SHP77 (cell line): ENCODE measurements around the gene ST7L.

Experiments
- DNase-seq, 2 experiments: peaks; one replicate each; lab custom pipeline; 2025; lab: John Stamatoyannopoulos, UW

ST7L gene

GRCh38 chr1:112618114-112618720, 724 bp downstream of the ST7L start:
- no peak for DNase-seq

GRCh38 chr1:112614460-112615065, 4.4 kb downstream of the ST7L start:
- peak in 1 of 2 experiments; percentile 2 for DNase-seq

- no peak for DNase-seq
Observed at GRCh38 chr1:112605633-112606327, 13.2 kb downstream of the ST7L start.

- DNase-seq = no peak
Observed at GRCh38 chr1:112603541-112603940, 15.4 kb downstream of the ST7L start.

GRCh38 chr1:112603012-112603411, 15.9 kb downstream of the ST7L start:
- DNase-seq = no peak

GRCh38 chr1:112599477-112599876, 19.5 kb downstream of the ST7L start:
- no peak for DNase-seq

- DNase-seq = no peak
Observed at GRCh38 chr1:112594208-112594876, 24.6 kb downstream of the ST7L start.

GRCh38 chr1:112589766-112590165, 29.2 kb downstream of the ST7L start:
- no peak for DNase-seq

GRCh38 chr1:112583366-112583765, 35.6 kb downstream of the ST7L start:
- DNase-seq = no peak

GRCh38 chr1:112581586-112582192, 37.3 kb downstream of the ST7L start:
- no peak for DNase-seq

GRCh38 chr1:112579801-112580510, 39.0 kb downstream of the ST7L start:
- DNase-seq = no peak

- DNase-seq = no peak
Observed at GRCh38 chr1:112576240-112576639, 42.7 kb downstream of the ST7L start.

- DNase-seq = no peak
Observed at GRCh38 chr1:112575154-112575804, 43.7 kb downstream of the ST7L start.

GRCh38 chr1:112565800-112566199, 53.1 kb downstream of the ST7L start:
- DNase-seq = no peak

GRCh38 chr1:112564081-112564480, 54.9 kb downstream of the ST7L start:
- no peak for DNase-seq

GRCh38 chr1:112563341-112563740, 55.6 kb downstream of the ST7L start:
- DNase-seq = no peak

- no peak for DNase-seq
Observed at GRCh38 chr1:112558634-112559033, 60.3 kb downstream of the ST7L start.

GRCh38 chr1:112557385-112557784, 61.6 kb downstream of the ST7L start:
- no peak for DNase-seq

GRCh38 chr1:112554411-112554810, 64.5 kb downstream of the ST7L start:
- no peak for DNase-seq

- no peak for DNase-seq
Observed at GRCh38 chr1:112549590-112549989, 69.4 kb downstream of the ST7L start.

- DNase-seq = no peak
Observed at GRCh38 chr1:112548547-112548946, 70.4 kb downstream of the ST7L start.
